Iris pigment epithelial cell (primary cell): Measurements from ENCODE around the gene ROBO1.
"Not testable (repeated sequence)": the region's sequence is repeated elsewhere in the genome, so short reads cannot be mapped to it uniquely, and the experiment has no call there.

Source experiments
- DNase-seq: peaks from one replicate; pipeline ENCODE4 v3.0.0-alpha.2; 2011; ENCODE audit warnings: low read depth

The ROBO1 gene

GRCh38 chr3:79767905-79768267 lies at the start of gene ROBO1:
TSS of gene ROBO1 (minus strand) at chr3:79767998.
- peak; percentile 44 for DNase-seq

GRCh38 chr3:79817224-79817623 lies 49.4 kb upstream of the ROBO1 start:
- no peak for DNase-seq

- no peak for DNase-seq
These were observed 47.7 kb upstream of the ROBO1 start for GRCh38 chr3:79815478-79815877.

- DNase-seq, result peak; percentile 45
These were observed 42.8 kb upstream of the ROBO1 start for GRCh38 chr3:79810581-79810980.

- no peak for DNase-seq
These were observed 42.3 kb upstream of the ROBO1 start for GRCh38 chr3:79810092-79810491.

- DNase-seq, result peak; percentile 20
These were observed 41.3 kb upstream of the ROBO1 start for GRCh38 chr3:79809106-79809505.

- no peak for DNase-seq
These were observed 40.7 kb upstream of the ROBO1 start for GRCh38 chr3:79808515-79808914.

- not testable (repeated sequence) for DNase-seq
These were observed 22.4 kb upstream of the ROBO1 start for GRCh38 chr3:79790177-79790576.

GRCh38 chr3:79773291-79773690 lies 5.5 kb upstream of the ROBO1 start:
- no peak for DNase-seq

GRCh38 chr3:79769229-79769628 lies 1.4 kb upstream of the ROBO1 start:
- DNase-seq, result no peak

GRCh38 chr3:79767194-79767904 lies 449 bp downstream of the ROBO1 start:
- DNase-seq, result peak; percentile 38

- DNase-seq, result peak; percentile 15
These were observed 1.2 kb downstream of the ROBO1 start for GRCh38 chr3:79766496-79767193.

- no peak for DNase-seq
These were observed 1.9 kb downstream of the ROBO1 start for GRCh38 chr3:79765911-79766310.

GRCh38 chr3:79761441-79761840 lies 6.4 kb downstream of the ROBO1 start:
- peak; percentile 27 for DNase-seq

GRCh38 chr3:79751703-79752102 lies 16.1 kb downstream of the ROBO1 start:
- no peak for DNase-seq

GRCh38 chr3:79737530-79737929 lies 30.3 kb downstream of the ROBO1 start:
- no peak for DNase-seq

GRCh38 chr3:79729096-79729495 lies 38.7 kb downstream of the ROBO1 start:
- peak; percentile 84 for DNase-seq

- DNase-seq, result no peak
These were observed 41.0 kb downstream of the ROBO1 start for GRCh38 chr3:79726786-79727185.

- peak; percentile 7 for DNase-seq
These were observed 43.6 kb downstream of the ROBO1 start for GRCh38 chr3:79724206-79724605.

- DNase-seq, result no peak
These were observed 77.7 kb downstream of the ROBO1 start for GRCh38 chr3:79690072-79690471.

- DNase-seq, result no peak
These were observed 82.7 kb downstream of the ROBO1 start for GRCh38 chr3:79685108-79685507.

GRCh38 chr3:79684041-79684440 lies 83.8 kb downstream of the ROBO1 start:
- no peak for DNase-seq

- DNase-seq, result no peak
These were observed 95.1 kb downstream of the ROBO1 start for GRCh38 chr3:79672731-79673130.

- DNase-seq, result no peak
These were observed 95.7 kb downstream of the ROBO1 start for GRCh38 chr3:79672075-79672474.
